GM12878 (cell line): ENCODE results near the gene PLXNC1. TPM values are rescaled to one million over a fixed set of nuclear protein-coding genes. Genes with fewer than 3 reads are reported as not detected.

Experiments used
- ATAC-seq: fragments of 200-7000 bp; cut with Tn5 transposase; 3 replicates; pipeline ENCODE4 v1.9.1; 2020; ENCODE audit warnings: mild to moderate bottlenecking, moderate library complexity
- BruUV-seq: library from RNA; stranded (reverse); fragments of 400-500 nt; replicated peaks from 2 replicates; lab custom pipeline; 2021; lab: Mats Ljungman, UMichigan
- CTCF ChIA-PET: fragments of 300-600 bp; sonication (Branson Sonifier 250); formaldehyde crosslinking; extraction: SDS; loops from one replicate; lab custom pipeline; 2021; ENCODE audit warnings: inconsistent platforms; lab: Yijun Ruan, JAX
- POLR2A ChIA-PET: fragments of 350-600 bp; formaldehyde crosslinking; extraction: SDS; loops from one replicate; lab custom pipeline; 2021; ENCODE audit warnings: inconsistent platforms; lab: Charles Lee
- RAD21 ChIA-PET: fragments of 300-600 bp; sonication (Branson Sonifier 250); formaldehyde crosslinking; loops from one replicate; lab custom pipeline; 2023; ENCODE audit warnings: antibody characterized with exemption; ENCODE audit not compliant: unreplicated experiment; lab: Charles Lee
- SMC1A ChIA-PET: fragments of 300-600 bp; sonication (Branson Sonifier 250); formaldehyde crosslinking; loops from one replicate; lab custom pipeline; 2023; ENCODE audit not compliant: unreplicated experiment, uncharacterized antibody; lab: Charles Lee
- DNase-seq: peaks from one replicate; pipeline ENCODE4 v3.0.0-alpha.2; 2011; ENCODE audit warnings: low read depth, low spot score
- FAIRE-seq: peaks from 3 replicates; lab custom pipeline; 2011; peaks lifted over from hg19 to GRCh38; lab: Jason Lieb, UNC
- H2AFZ ChIP-seq: 2 replicates; pipeline ENCODE4 v1.6.0; 2011; ENCODE audit warnings: low read depth, low read length, control low read depth; ENCODE audit not compliant: control insufficient read depth
- H3K27ac ChIP-seq: 2 replicates; pipeline ENCODE4 v1.5.1; 2011; ENCODE audit warnings: control low read depth; ENCODE audit not compliant: control insufficient read depth, insufficient read depth
- H3K27me3 ChIP-seq, 2 experiments: replicated peaks in 1 of 2; 2 replicates each; pipeline versions ENCODE4 v1.6.0 to v1.6.1; 2011; ENCODE audit warnings: low read length in 1 of 2; ENCODE audit not compliant: control insufficient read depth in 2 of 2, insufficient read depth in 2 of 2
- H3K36me3 ChIP-seq, 2 experiments: 2 replicates each; pipeline ENCODE4 v1.5.1; 2011; ENCODE audit warnings: low read length in 1 of 2; ENCODE audit not compliant: control insufficient read depth in 2 of 2, insufficient read depth in 2 of 2
- H3K4me1 ChIP-seq: 2 replicates; pipeline ENCODE4 v1.6.1; 2011; ENCODE audit warnings: mild to moderate bottlenecking, low read length, moderate library complexity, mixed read lengths; ENCODE audit not compliant: control insufficient read depth, insufficient read depth
- H3K4me2 ChIP-seq: 2 replicates; pipeline ENCODE4 v1.6.0; 2011; ENCODE audit warnings: control low read depth; ENCODE audit not compliant: control insufficient read depth, insufficient read depth
- H3K4me3 ChIP-seq: fragments of 200-600 bp; sonication (generic); 2 replicates; pipeline ENCODE4 v1.5.1; 2016
- H3K79me2 ChIP-seq: 2 replicates; pipeline ENCODE4 v1.6.0; 2011; ENCODE audit warnings: low read length; ENCODE audit not compliant: control insufficient read depth, insufficient read depth
- H3K9ac ChIP-seq: 2 replicates; pipeline ENCODE4 v1.8.0; 2011; ENCODE audit warnings: low read length, control low read depth, mixed read lengths; ENCODE audit not compliant: control insufficient read depth, insufficient read depth
- H3K9me3 ChIP-seq: replicated peaks from 3 replicates; pipeline ENCODE4 v1.5.1; 2011; ENCODE audit warnings: mild to moderate bottlenecking, low read length; ENCODE audit not compliant: control insufficient read depth, insufficient read depth
- H4K20me1 ChIP-seq: 2 replicates; pipeline ENCODE4 v1.6.0; 2011; ENCODE audit not compliant: control insufficient read depth, insufficient read depth
- CBX5 ChIP-seq: sonication (generic); IDR thresholded peaks from 2 replicates; pipeline ENCODE4 v1.6.1; 2016; ENCODE audit warnings: low read depth, moderate library complexity, mild to moderate bottlenecking, inconsistent platforms
- CHD1 ChIP-seq: IDR thresholded peaks from 2 replicates; pipeline ENCODE4 v1.6.1; 2012; ENCODE audit warnings: low read depth, low read length, improper control_type of control experiment
- CREM ChIP-seq: IDR thresholded peaks from 2 replicates; pipeline ENCODE4 v1.6.1; 2014; ENCODE audit warnings: antibody characterized with exemption, low read depth
- E4F1 ChIP-seq: fragments of 450-650 bp; IDR thresholded peaks from 2 replicates; pipeline ENCODE4 v1.6.1; 2018; ENCODE audit warnings: borderline replicate concordance, mild to moderate bottlenecking; ENCODE audit not compliant: partially characterized antibody
- EED ChIP-seq: sonication (generic); IDR thresholded peaks from 2 replicates; pipeline ENCODE4 v1.6.1; 2016; ENCODE audit warnings: antibody characterized with exemption, low read depth
- IKZF1 ChIP-seq: fragments of 450-650 bp; conservative IDR thresholded peaks from 2 replicates; pipeline ENCODE4 v1.6.1; 2017; ENCODE audit warnings: antibody characterized with exemption, mild to moderate bottlenecking
- IKZF2 ChIP-seq, 2 experiments: fragments of 450-650 bp; IDR thresholded peaks; 2 replicates each; pipeline ENCODE4 v1.6.1; 2017; ENCODE audit warnings: mild to moderate bottlenecking in 2 of 2, moderate library complexity in 2 of 2
- PAX8 ChIP-seq: fragments of 450-650 bp; IDR thresholded peaks from 2 replicates; pipeline ENCODE4 v1.6.1; 2017; ENCODE audit warnings: mild to moderate bottlenecking, moderate library complexity
- PBX3 ChIP-seq: IDR thresholded peaks from 2 replicates; pipeline ENCODE4 v1.6.1; 2011; ENCODE audit warnings: mild to moderate bottlenecking, low read depth, low read length, moderate library complexity; ENCODE audit not compliant: insufficient replicate concordance
- PML ChIP-seq: IDR thresholded peaks from 2 replicates; pipeline ENCODE4 v1.6.1; 2012; ENCODE audit warnings: low read length, inconsistent platforms
- POLR2A ChIP-seq: IDR thresholded peaks from 2 replicates; pipeline ENCODE4 v1.6.1; 2011; ENCODE audit warnings: low read depth, mild to moderate bottlenecking, low read length
- RCOR1 ChIP-seq: conservative IDR thresholded peaks from 2 replicates; pipeline ENCODE4 v1.6.1; 2012; ENCODE audit warnings: low read depth, low read length, improper control_type of control experiment
- RELA ChIP-seq: fragments of 450-650 bp; IDR thresholded peaks from 2 replicates; pipeline ENCODE4 v1.8.0; 2014; ENCODE audit warnings: borderline replicate concordance; ENCODE audit not compliant: partially characterized antibody
- REST ChIP-seq: IDR thresholded peaks from 2 replicates; pipeline ENCODE4 v1.6.1; 2012; ENCODE audit warnings: mild to moderate bottlenecking, low read depth, low read length
- SIN3A ChIP-seq: IDR thresholded peaks from 2 replicates; pipeline ENCODE4 v1.6.1; 2012; ENCODE audit warnings: low read depth, low read length, improper control_type of control experiment
- TARDBP ChIP-seq: IDR thresholded peaks from 2 replicates; pipeline ENCODE4 v1.6.1; 2016; ENCODE audit warnings: borderline replicate concordance
- ZNF217 ChIP-seq: fragments of 450-650 bp; IDR thresholded peaks from 2 replicates; pipeline ENCODE4 v1.6.1; 2017; ENCODE audit warnings: antibody characterized with exemption, mild to moderate bottlenecking
- ZNF274 ChIP-seq: IDR thresholded peaks from one replicate; pipeline ENCODE4 v1.8.0; 2011; ENCODE audit not compliant: insufficient read length, insufficient read depth
- WGBS: methylation state at CpG from one replicate; pipeline ENCODE4 v1.1.6; 2016; ENCODE audit warnings: low lambda C conversion rate; ENCODE audit not compliant: insufficient replicate concordance, insufficient coverage; ENCODE audit errors: missing lambda C conversion rate; 5-methylcytosine and 5-hydroxymethylcytosine counted together
- in situ Hi-C: fragments of 300-500 bp; cut with MboI; formaldehyde crosslinking; loops from 9 replicates; pipeline ENCODE4 v1.14.3; 2018; ENCODE audit warnings: mixed read lengths
- intact Hi-C: fragments of 100-400 bp; cut with micrococcal nuclease; formaldehyde crosslinking; loops from one replicate; pipeline ENCODE4 v1.14.2; 2022; ENCODE audit not compliant: unreplicated experiment
- polyA plus RNA-seq, 11 experiments: library from polyadenylated mRNA; depleted of rRNA in 4 of 11; unstranded in 6 of 11; stranded (reverse) in 5 of 11; fragments of >200 nt; fragmentation: Nextera tagmentation in 4 of 11; fragmentation: Illumina TruSeq in 1 of 11; extraction: Ambion mirVana in 4 of 11; extraction: Trizol in 1 of 11; gene quantifications; 1 replicate in 1 of 11; 2 replicates in 10 of 11; pipeline versions ENCODE4 v1.2.1 to v1.2.3, GENCODE V29; 2011 to 2016; ENCODE audit warnings: inconsistent platforms in 2 of 11, missing spikeins in 2 of 11, low read depth in 1 of 11
- total RNA-seq, 4 experiments: library from RNA; depleted of rRNA in 3 of 4; stranded (reverse); fragments of >200 nt in 3 of 4; fragmentation: Illumina TruSeq in 1 of 4; extraction: Trizol in 1 of 4; gene quantifications; 2 replicates each; pipeline versions ENCODE4 v1.2.1 to v1.2.3, GENCODE V29; 2013 to 2021

PLXNC1 gene
- total and polyA plus RNA-seq, 10 of the 15 experiments (the other 5 are each of a cell fraction or from before 2014, with no cell fraction given) = 5.2 to 41.2 (median 24.6) TPM

- no peak for TF ChIP-seq SIN3A
Observed at GRCh38 chr12:94143438-94143837, 4.9 kb upstream of the PLXNC1 start (continued).

- no TSS peak for BruUV-seq
- no peak overlapping the region for H3K4me3 ChIP-seq
- no peak overlapping the region for H3K27ac ChIP-seq
- peaks cover 3% of the 10 kb centered on the region for H3K79me2 ChIP-seq
- H2AFZ ChIP-seq = no peak overlapping the region
- H3K27me3 ChIP-seq = no peaks in the 10 kb centered on the region
- WGBS = 92% methylated on average over 5 of the region's 5 CpGs
- no peaks in the 10 kb centered on the region for H3K36me3 ChIP-seq
- in situ Hi-C loops = no loop called here
- ChIA-PET CTCF (interaction anchor here (0.6 to 5.1 kb wide), 20 partner anchors 9 to 732 kb away, joined by 3 to 51 read pairs (median 4); no protein-coding TSS in a partner anchor), RAD21 (interaction anchor here (0.6 to 4.3 kb wide), 9 partner anchors 9 to 730 kb away, joined by 3 to 23 read pairs (median 6); no protein-coding TSS in a partner anchor), POLR2A (no interaction called here), SMC1A (interaction anchor here (0.8 to 4.1 kb wide), 18 partner anchors 9 to 390 kb away, joined by 3 to 35 read pairs (median 4); no protein-coding TSS in a partner anchor)
- no peaks in the 10 kb centered on the region for H4K20me1 ChIP-seq
- peaks cover 8% of the 10 kb centered on the region for H3K4me1 ChIP-seq
- no peak for ATAC-seq
- intact Hi-C loops = no loop called here
- H3K4me2 ChIP-seq = no peak overlapping the region
- no peak for DNase-seq
- FAIRE-seq = no peak
- TF ChIP-seq EED (no peak), IKZF1 (no peak), REST (no peak), CREM (no peak), POLR2A (no peak), CBX5 (no peak), CHD1 (no peak), ZNF274 (no peak), ZNF217 (no peak), PBX3 (no peak), E4F1 (no peak), TARDBP (no peak), RCOR1 (no peak), RELA (no peak), PAX8 (no peak), PML (no peak), IKZF2 (IDR thresholded peaks at IDR 0.05) (no peak)
- H3K9me3 ChIP-seq = no peaks in the 10 kb centered on the region
- H3K9ac ChIP-seq = no peak overlapping the region
Observed at GRCh38 chr12:94143951-94144350, 4.4 kb upstream of the PLXNC1 start.
